Activated CD8-positive, alpha-beta memory T cell treated with anti-CD3 and anti-CD28 coated beads, Interleukin-2, amount 10 ng/mL, durations not matched to agents 7 days and 5 days (primary cell): ENCODE measurements around the gene COL1A2. TPM values are rescaled to one million over a fixed set of nuclear protein-coding genes. Genes with fewer than 3 reads are reported as not detected.

Experiments used
- ATAC-seq: fragments of 150-1000 bp; cut with Tn5 transposase; one replicate; pipeline ENCODE4 v1.10.0; 2021; ENCODE audit warnings: moderate library complexity
- CTCF ChIA-PET: fragments of 350-600 bp; sonication (Branson Sonifier 250); formaldehyde crosslinking; loops from one replicate; lab custom pipeline; 2021; ENCODE audit warnings: antibody characterized with exemption; lab: Charles Lee
- DNase-seq: peaks from one replicate; pipeline ENCODE4 v3.0.0-alpha.2; 2020
- H3K27ac Mint-ChIP-seq: one replicate; pipeline ENCODE4 v1.8.0; 2021; ENCODE audit warnings: mild to moderate bottlenecking, mixed read lengths
- H3K27me3 Mint-ChIP-seq: one replicate; pipeline ENCODE4 v1.8.0; 2021; ENCODE audit warnings: mixed read lengths
- H3K36me3 Mint-ChIP-seq: one replicate; pipeline ENCODE4 v1.8.0; 2021; ENCODE audit warnings: mild to moderate bottlenecking, mixed read lengths
- H3K4me1 Mint-ChIP-seq: one replicate; pipeline ENCODE4 v1.8.0; 2021; ENCODE audit warnings: mixed read lengths
- H3K4me3 Mint-ChIP-seq: one replicate; pipeline ENCODE4 v1.8.0; 2021; ENCODE audit warnings: mild to moderate bottlenecking, moderate library complexity, mixed read lengths
- H3K9me3 Mint-ChIP-seq: one replicate; pipeline ENCODE4 v1.8.0; 2022; ENCODE audit warnings: low read depth, mixed read lengths
- total RNA-seq, 2 experiments: library from RNA; stranded (reverse); gene quantifications; one replicate each; pipeline ENCODE4 v1.2.3, GENCODE V29; 2021

The COL1A2 gene
- total RNA-seq, 2 experiments from 2014 or later = 0.50 to 1.6 TPM

DNA sequence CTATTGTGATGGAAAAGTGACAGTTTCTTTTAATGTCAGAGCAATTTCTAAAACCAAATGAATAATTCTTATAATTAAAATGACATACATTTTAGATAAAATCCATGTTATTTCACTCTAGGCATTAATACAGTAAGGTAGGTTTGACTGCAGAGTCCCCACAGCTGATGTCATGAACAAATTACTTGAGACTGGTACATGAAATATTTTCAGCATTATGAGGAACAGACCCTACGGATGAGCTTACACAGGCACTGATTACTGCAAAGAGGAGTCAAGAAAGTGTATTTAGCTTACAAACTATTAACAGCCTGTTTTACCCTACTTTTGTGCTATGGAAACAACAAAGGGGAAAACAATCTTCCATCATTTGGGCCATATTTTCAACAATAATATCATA, 8.9 kb downstream of the COL1A2 start:
- ATAC-seq = no peak
- Mint-ChIP-seq H3K27me3 (peaks cover 19% of the 10 kb centered on the region), H3K4me1 (no peaks in the 10 kb centered on the region), H3K4me3 (no peak overlapping the region), H3K9me3 (no peaks in the 10 kb centered on the region), H3K36me3 (no peaks in the 10 kb centered on the region), H3K27ac (no peak overlapping the region)
- CTCF ChIA-PET = interaction anchor here (1.7 kb wide), 1 partner anchor 8 kb away, joined by 6 read pairs; the partner anchor contains the start of gene COL1A2
- no peak for DNase-seq

DNA sequence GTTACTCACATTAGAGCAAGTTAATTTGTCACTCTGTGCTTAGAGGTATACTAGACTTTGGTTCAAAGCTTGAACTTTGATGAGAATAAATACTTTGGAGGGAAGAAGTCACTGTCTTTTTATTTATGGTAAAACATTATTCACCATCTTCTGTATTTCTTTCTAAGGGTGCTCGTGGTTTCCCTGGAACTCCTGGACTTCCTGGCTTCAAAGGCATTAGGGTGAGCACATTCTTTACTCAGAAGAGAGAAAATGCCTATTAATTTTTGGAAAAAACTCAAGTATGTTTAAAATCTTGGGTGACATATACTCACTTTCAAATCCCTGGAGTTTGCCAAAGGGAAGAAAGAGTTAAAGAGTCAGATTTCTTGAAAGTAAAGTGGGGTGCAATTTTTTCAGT, 10.8 kb downstream of the COL1A2 start:
- H3K4me3 Mint-ChIP-seq = no peak overlapping the region
- no peaks in the 10 kb centered on the region for H3K36me3 Mint-ChIP-seq
- ATAC-seq (no peak), DNase-seq (no peak)
- H3K27me3 Mint-ChIP-seq = peaks cover 20% of the 10 kb centered on the region
- H3K27ac Mint-ChIP-seq = no peak overlapping the region
- CTCF ChIA-PET = no interaction called here
- no peaks in the 10 kb centered on the region for H3K4me1 Mint-ChIP-seq
- no peaks in the 10 kb centered on the region for H3K9me3 Mint-ChIP-seq

DNA sequence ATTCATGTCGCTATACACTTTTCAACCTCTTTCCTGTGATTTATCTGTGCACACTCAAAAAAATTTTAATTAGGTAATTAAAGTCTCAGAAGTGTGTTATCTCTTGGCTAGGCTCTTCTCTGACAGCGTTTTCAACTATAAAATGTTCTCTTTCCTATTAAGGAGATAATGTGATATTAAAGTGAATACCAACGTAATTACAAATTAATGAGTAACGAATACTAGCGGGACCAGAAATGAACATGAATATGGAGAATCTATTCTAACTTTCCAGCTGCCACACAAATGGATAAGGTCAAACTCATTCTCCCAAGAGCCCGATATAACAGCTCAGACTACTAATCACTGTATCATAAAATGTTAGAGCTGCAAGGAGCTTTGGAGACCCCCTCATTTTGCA, 12.0 kb downstream of the COL1A2 start:
- Mint-ChIP-seq H3K9me3 (no peaks in the 10 kb centered on the region), H3K4me3 (no peak overlapping the region), H3K36me3 (no peaks in the 10 kb centered on the region), H3K27ac (no peak overlapping the region), H3K4me1 (no peaks in the 10 kb centered on the region), H3K27me3 (peaks cover 19% of the 10 kb centered on the region)
- no peak for ATAC-seq
- CTCF ChIA-PET = interaction anchor here (1.4 kb wide), 1 partner anchor 11 kb away, joined by 3 read pairs; no protein-coding TSS in a partner anchor
- DNase-seq = no peak

DNA sequence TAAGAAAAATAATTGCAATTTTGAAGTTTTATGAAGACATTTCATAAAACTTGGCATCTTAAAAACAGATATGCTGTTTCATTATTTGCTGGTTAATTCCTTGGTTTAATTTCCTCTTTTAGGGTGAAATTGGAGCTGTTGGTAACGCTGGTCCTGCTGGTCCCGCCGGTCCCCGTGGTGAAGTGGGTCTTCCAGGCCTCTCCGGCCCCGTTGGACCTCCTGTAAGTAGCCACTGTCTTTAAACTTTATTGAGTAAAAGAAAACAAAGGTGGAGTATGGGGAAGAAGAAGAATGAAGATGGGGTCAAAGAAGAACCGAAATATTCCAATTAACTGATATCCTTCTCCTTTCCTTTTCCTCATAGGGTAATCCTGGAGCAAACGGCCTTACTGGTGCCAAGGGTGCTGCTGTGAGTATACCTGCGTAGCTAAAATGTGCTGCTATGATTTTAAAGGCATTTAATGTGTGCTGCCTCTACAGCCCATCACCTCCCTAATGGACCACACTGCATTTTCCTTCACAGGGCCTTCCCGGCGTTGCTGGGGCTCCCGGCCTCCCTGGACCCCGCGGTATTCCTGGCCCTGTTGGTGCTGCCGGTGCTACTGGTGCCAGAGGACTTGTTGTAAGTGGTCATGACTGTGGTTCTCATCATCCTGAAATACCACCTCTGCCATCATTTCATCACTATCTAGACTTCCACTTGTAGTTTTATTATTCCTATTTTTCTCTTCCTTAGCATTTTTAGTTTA, 14.7 kb downstream of the COL1A2 start:
- Mint-ChIP-seq H3K4me1 (no peaks in the 10 kb centered on the region), H3K9me3 (no peaks in the 10 kb centered on the region), H3K36me3 (no peaks in the 10 kb centered on the region), H3K4me3 (no peak overlapping the region), H3K27ac (no peak overlapping the region), H3K27me3 (peaks cover 14% of the 10 kb centered on the region)
- CTCF ChIA-PET = no interaction called here
- ATAC-seq (no peak), DNase-seq (no peak)

DNA sequence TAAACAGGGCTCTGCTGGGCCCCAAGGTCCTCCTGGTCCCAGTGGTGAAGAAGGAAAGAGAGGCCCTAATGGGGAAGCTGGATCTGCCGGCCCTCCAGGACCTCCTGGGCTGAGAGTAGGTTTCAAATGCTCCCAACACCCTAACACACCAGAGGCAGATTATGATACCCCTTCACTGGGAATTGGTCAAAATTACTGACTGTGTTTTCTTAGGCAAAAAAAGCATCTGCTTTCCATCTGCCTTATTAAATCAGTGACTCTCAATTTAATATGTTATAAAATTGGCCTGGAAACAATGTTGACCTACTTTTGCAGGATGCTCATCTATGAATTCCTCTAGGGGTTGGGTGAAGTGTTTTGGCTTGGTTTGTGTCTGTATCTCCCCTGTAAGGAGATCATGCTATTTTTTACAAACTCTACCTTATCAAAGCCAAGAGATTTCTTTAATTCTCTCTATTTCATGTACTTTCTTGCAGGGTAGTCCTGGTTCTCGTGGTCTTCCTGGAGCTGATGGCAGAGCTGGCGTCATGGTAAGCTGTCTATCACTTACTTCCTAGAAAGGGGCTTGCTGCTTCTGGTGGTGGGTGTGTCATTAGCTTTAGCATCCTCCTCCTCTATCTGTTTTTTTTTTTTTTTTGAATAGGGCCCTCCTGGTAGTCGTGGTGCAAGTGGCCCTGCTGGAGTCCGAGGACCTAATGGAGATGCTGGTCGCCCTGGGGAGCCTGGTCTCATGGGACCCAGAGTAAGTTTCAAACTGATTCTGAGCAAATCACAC, 15.9 kb downstream of the COL1A2 start:
- no peak for ATAC-seq
- CTCF ChIA-PET = no interaction called here
- no peaks in the 10 kb centered on the region for H3K9me3 Mint-ChIP-seq
- no peak for DNase-seq
- peaks cover 18% of the 10 kb centered on the region for H3K27me3 Mint-ChIP-seq
- H3K27ac Mint-ChIP-seq = no peak overlapping the region
- H3K4me3 Mint-ChIP-seq = no peak overlapping the region
- no peaks in the 10 kb centered on the region for H3K36me3 Mint-ChIP-seq
- no peaks in the 10 kb centered on the region for H3K4me1 Mint-ChIP-seq

DNA sequence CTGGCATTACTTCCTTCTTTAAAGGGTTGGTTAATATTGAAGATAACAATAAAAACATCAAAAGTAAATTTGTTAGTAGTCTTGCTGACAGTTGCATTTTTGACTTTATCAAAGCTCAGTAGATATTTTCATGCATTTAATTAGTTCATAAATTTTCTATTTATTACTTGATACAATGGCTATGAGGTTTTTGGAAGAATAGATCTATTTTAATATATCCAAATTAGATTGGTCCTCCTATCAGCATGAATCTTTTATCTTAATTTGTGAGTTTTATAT, 16.4 kb downstream of the COL1A2 start:
- H3K27ac Mint-ChIP-seq = no peak overlapping the region
- ATAC-seq (no peak), DNase-seq (no peak)
- peaks cover 16% of the 10 kb centered on the region for H3K27me3 Mint-ChIP-seq
- H3K4me1 Mint-ChIP-seq = no peaks in the 10 kb centered on the region
- no peaks in the 10 kb centered on the region for H3K9me3 Mint-ChIP-seq
- CTCF ChIA-PET = no interaction called here
- H3K36me3 Mint-ChIP-seq = no peaks in the 10 kb centered on the region
- no peak overlapping the region for H3K4me3 Mint-ChIP-seq

DNA sequence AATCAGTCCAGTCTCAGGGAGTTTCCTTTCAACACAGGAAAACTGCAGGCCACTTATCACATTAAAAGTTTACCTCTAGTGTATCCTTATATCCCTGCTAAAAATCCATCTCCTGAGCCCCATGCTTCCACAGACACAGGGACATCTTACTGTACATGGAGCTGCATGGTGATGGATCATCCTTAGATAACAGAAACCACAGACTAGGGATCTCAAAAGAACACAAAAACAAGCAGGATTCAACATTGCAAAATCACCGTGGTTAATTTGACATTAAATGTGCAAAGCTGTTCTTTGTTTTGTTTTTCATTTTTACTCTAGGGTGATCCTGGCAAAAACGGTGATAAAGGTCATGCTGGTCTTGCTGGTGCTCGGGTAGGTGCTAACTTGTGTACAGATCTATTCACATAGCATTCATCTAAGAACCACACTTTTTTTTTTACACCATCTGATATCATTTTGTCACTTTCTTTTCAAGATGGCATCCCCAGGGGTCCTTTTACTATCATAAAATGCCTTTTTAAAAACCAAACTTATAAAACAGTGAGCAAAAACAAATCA, 18.1 kb downstream of the COL1A2 start:
- no peak overlapping the region for H3K27ac Mint-ChIP-seq
- CTCF ChIA-PET = no interaction called here
- no peaks in the 10 kb centered on the region for H3K9me3 Mint-ChIP-seq
- no peaks in the 10 kb centered on the region for H3K4me1 Mint-ChIP-seq
- DNase-seq (no peak), ATAC-seq (no peak)
- peaks cover 18% of the 10 kb centered on the region for H3K27me3 Mint-ChIP-seq
- H3K4me3 Mint-ChIP-seq = no peak overlapping the region
- H3K36me3 Mint-ChIP-seq = no peaks in the 10 kb centered on the region

DNA sequence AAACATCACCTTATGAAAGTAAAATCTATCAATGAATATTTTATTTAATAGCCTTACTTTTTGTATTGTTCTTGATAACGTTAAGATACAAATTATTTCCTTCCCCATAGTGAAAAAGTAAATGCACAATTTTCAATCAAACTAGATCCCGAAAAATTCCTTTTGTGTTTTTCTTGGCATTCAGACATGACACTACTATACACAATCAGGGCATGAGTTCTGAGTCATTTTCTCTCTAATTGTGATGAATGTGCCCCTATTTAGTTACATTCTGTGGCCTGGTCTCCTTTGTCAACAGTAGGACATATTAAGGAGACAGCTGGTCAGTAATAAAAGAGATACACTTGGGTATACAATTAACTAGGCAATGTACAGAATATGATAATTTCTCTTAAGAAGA, 19.8 kb downstream of the COL1A2 start:
- Mint-ChIP-seq H3K9me3 (no peaks in the 10 kb centered on the region), H3K27ac (no peak overlapping the region), H3K4me1 (no peaks in the 10 kb centered on the region), H3K27me3 (peaks cover 13% of the 10 kb centered on the region), H3K4me3 (no peak overlapping the region), H3K36me3 (no peaks in the 10 kb centered on the region)
- no peak for DNase-seq
- CTCF ChIA-PET = no interaction called here
- ATAC-seq = no peak

DNA sequence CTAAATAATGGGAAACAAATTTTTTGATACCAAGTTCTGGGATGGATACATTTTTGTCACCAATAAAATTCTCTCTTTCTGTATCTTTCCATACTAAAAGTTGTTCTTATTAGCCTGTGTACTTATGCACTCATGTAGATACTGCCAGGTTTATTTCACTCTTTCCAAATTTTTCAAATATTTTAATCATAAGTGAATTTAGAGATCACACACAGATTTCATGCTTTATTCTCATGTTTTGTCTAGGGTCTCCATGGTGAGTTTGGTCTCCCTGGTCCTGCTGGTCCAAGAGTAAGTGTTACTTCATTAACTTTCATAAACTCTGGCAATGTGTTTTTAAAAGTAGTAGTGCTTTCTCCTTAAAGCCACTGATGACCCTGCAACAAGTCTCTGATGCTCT, 20.3 kb downstream of the COL1A2 start:
- Mint-ChIP-seq H3K4me1 (no peaks in the 10 kb centered on the region), H3K36me3 (no peaks in the 10 kb centered on the region), H3K4me3 (no peak overlapping the region), H3K27ac (no peak overlapping the region), H3K9me3 (no peaks in the 10 kb centered on the region), H3K27me3 (peaks cover 17% of the 10 kb centered on the region)
- CTCF ChIA-PET = no interaction called here
- DNase-seq (no peak), ATAC-seq (no peak)

DNA sequence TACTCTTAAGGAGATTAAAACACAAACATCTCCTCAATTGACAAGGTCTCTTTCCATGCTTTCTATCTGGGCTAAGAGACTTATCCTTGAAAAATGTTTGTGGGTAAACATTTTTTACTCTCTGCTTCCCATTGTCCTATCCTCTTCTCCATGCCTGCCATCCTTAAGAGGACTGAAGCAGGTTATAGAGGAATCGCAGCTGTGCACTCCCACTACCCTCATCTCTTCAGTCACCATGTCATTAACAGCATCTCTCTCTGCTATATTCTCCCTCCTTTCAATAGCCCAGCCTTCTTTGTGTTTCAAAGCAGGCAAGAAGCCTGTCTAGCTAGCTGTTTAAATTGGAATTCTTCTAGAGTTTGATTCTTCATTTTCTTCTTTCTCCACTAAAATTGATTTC, 22.6 kb downstream of the COL1A2 start:
- H3K36me3 Mint-ChIP-seq = no peaks in the 10 kb centered on the region
- peaks cover 12% of the 10 kb centered on the region for H3K27me3 Mint-ChIP-seq
- no peak overlapping the region for H3K27ac Mint-ChIP-seq
- DNase-seq (no peak), ATAC-seq (no peak)
- no peaks in the 10 kb centered on the region for H3K4me1 Mint-ChIP-seq
- no peak overlapping the region for H3K4me3 Mint-ChIP-seq
- H3K9me3 Mint-ChIP-seq = no peaks in the 10 kb centered on the region
- CTCF ChIA-PET = no interaction called here

DNA sequence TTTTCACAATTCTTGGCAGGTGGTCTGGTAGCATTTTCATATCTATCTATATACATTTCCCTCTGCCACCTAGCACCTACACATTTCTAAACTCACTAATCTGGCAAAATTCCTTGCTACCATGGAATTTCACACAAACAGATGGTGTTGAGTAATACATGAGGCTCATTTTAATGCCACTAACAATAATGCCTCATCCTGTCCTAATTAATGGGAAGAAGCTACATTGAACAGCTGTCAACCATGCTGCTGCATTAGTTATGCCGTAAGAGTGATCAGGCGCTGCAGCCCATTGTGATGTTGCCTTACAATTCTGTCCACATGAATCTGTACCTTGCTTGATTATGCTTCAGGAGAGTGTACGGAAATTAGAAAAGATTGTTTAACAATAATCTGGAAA, 23.2 kb downstream of the COL1A2 start:
- H3K4me1 Mint-ChIP-seq = no peaks in the 10 kb centered on the region

DNA sequence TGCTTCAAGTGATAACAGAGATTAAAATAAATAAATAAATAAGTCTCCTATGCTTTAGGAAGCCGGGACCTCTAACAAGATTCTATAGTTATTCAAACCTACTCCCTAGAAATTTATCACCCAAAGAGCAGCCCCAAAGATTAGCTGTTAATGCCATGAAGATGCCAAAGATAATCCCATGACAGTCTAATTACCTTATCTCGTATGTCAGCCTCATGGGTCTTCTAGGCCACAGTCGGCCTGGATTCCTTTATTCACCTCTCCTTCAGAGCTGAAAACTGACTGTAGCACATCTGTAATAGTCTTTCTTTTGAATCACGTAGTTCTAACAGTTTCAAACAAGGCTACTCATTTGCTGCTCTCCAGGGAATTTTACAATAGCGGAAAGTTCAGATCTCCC, 24.2 kb downstream of the COL1A2 start:
- CTCF ChIA-PET = no interaction called here
- no peaks in the 10 kb centered on the region for H3K4me1 Mint-ChIP-seq
- no peak overlapping the region for H3K27ac Mint-ChIP-seq
- H3K36me3 Mint-ChIP-seq = no peaks in the 10 kb centered on the region
- ATAC-seq (no peak), DNase-seq (no peak)
- H3K27me3 Mint-ChIP-seq = peaks cover 12% of the 10 kb centered on the region
- H3K9me3 Mint-ChIP-seq = no peaks in the 10 kb centered on the region
- no peak overlapping the region for H3K4me3 Mint-ChIP-seq

More for the DNA sequence above, 23.2 kb downstream of the COL1A2 start:
- H3K27me3 Mint-ChIP-seq = peaks cover 12% of the 10 kb centered on the region
- DNase-seq = no peak
- no peak for ATAC-seq
- no peaks in the 10 kb centered on the region for H3K36me3 Mint-ChIP-seq
- CTCF ChIA-PET = no interaction called here
- H3K4me3 Mint-ChIP-seq = no peak overlapping the region
- H3K27ac Mint-ChIP-seq = no peak overlapping the region
- no peaks in the 10 kb centered on the region for H3K9me3 Mint-ChIP-seq

DNA sequence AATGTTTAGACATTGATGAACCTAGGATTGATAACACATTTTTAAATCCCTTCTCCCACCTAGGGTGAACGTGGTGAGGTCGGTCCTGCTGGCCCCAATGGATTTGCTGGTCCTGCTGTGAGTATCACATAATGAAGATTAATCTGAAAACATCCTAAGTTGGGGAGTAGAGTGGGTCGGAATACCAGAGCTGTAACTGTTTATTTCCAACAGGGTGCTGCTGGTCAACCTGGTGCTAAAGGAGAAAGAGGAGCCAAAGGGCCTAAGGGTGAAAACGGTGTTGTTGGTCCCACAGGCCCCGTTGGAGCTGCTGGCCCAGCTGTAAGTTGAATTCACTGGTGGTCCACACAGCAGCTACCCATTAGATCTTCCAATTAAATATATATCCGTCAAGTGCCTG, 25.6 kb downstream of the COL1A2 start:
- Mint-ChIP-seq H3K36me3 (no peaks in the 10 kb centered on the region), H3K27ac (no peak overlapping the region), H3K4me1 (no peaks in the 10 kb centered on the region), H3K4me3 (no peak overlapping the region), H3K9me3 (no peaks in the 10 kb centered on the region), H3K27me3 (peaks cover 8% of the 10 kb centered on the region)
- DNase-seq = no peak
- CTCF ChIA-PET = interaction anchor here (0.6 kb wide), 1 partner anchor 1057 kb away, joined by 3 read pairs; no protein-coding TSS in a partner anchor
- no peak for ATAC-seq

DNA sequence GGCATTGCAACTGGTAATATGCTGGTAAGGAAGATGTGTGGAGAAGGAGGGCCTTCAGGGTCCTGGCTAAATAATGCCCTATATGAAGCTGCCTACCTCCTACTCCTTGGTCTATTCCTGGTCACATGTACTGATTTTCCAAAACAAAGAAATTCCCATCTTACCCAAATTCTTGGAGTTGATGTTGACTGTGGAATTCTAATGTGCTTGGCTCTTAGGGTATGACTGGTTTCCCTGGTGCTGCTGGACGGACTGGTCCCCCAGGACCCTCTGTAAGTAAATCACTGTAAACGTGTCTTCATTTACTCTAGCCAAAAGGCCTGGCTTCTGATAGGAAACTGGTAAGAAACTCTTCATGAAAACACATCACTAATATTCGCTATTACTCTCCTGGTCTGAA, 27.0 kb downstream of the COL1A2 start:
- H3K36me3 Mint-ChIP-seq = no peaks in the 10 kb centered on the region
- DNase-seq = no peak
- H3K4me1 Mint-ChIP-seq = no peaks in the 10 kb centered on the region
- no peak for ATAC-seq
- CTCF ChIA-PET = no interaction called here
- peaks cover 8% of the 10 kb centered on the region for H3K27me3 Mint-ChIP-seq
- H3K4me3 Mint-ChIP-seq = no peak overlapping the region
- H3K27ac Mint-ChIP-seq = no peak overlapping the region
- H3K9me3 Mint-ChIP-seq = no peaks in the 10 kb centered on the region
